Measurements from ENCODE around the gene HOXA7. TPM values are rescaled to one million over a fixed set of nuclear protein-coding genes. Genes with fewer than 3 reads are reported as not detected.
A peak's percentile ranks its signal among the peaks of the same experiment; 100 is the strongest.

HOXA7 gene
- total RNA-seq, 1 donor from 2014 or later, result 8.8 TPM

DNA sequence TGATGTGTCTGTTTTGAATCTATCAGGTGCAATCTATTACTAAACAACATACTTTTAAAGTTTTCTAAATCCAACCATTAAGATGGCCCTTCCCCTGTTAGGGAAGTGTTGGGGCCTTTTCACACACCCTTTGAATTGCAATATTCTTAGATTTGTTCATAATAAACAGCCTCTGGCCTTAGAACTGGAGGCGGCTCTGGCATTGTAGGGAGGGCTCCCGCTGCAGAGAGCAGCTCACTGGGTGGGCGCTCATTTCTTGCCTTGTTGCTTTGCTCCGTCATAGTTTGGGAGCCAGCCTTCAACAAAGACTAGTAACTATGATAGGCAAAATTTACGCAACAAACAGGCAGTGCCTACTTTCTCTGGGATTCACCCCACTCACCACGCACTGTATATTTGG lies 21.9 kb upstream of the HOXA7 start:
- H3K36me3 Mint-ChIP-seq (ENCODE audit: low read depth), result peaks cover 3% of the 10 kb centered on the region
- H3K27ac Mint-ChIP-seq (ENCODE audit: unreplicated experiment), result no peak overlapping the region
- no peak for DNase-seq (ENCODE audit: low read depth, low spot score)
- H3K27me3 Mint-ChIP-seq (ENCODE audit: low read depth), result peaks cover 95% of the 10 kb centered on the region
- H3K9me3 Mint-ChIP-seq, result no peaks in the 10 kb centered on the region
- TF ChIP-seq, protein P1, sequence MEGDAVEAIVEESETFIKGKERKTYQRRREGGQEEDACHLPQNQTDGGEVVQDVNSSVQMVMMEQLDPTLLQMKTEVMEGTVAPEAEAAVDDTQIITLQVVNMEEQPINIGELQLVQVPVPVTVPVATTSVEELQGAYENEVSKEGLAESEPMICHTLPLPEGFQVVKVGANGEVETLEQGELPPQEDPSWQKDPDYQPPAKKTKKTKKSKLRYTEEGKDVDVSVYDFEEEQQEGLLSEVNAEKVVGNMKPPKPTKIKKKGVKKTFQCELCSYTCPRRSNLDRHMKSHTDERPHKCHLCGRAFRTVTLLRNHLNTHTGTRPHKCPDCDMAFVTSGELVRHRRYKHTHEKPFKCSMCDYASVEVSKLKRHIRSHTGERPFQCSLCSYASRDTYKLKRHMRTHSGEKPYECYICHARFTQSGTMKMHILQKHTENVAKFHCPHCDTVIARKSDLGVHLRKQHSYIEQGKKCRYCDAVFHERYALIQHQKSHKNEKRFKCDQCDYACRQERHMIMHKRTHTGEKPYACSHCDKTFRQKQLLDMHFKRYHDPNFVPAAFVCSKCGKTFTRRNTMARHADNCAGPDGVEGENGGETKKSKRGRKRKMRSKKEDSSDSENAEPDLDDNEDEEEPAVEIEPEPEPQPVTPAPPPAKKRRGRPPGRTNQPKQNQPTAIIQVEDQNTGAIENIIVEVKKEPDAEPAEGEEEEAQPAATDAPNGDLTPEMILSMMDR (conservative IDR thresholded peaks at IDR 0.05), result no peak
- no peak overlapping the region for H3K4me3 Mint-ChIP-seq
- H3K4me1 Mint-ChIP-seq, result no peaks in the 10 kb centered on the region

DNA sequence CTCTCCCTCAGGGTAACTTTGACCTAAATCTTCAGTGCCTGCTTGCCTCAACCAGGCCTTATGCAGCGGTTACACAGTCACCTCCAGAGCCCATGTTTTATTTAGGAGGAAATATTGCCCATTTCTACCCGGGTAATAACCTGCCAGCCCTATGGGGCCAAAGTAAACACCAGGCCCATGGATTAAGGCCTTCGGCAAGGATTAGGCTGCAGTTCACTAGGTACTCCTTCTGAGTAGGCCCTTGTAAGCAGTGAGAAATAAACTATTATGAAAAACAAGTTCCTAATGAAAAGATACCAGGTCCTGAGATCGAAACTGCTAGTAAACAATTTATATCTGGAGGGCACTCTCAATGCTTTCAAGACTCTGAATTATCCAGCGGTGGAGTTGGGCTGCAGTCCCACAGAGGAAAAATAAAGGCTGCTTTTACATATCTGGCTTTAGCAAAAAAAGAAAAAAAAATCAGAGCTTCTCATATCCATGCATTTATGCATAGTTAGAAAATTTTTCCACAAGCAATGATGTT lies 21.4 kb upstream of the HOXA7 start:
- no peak for DNase-seq (ENCODE audit: low read depth, low spot score)
- no peak overlapping the region for H3K27ac Mint-ChIP-seq (ENCODE audit: unreplicated experiment)
- H3K4me1 Mint-ChIP-seq, result no peaks in the 10 kb centered on the region
- peaks cover 94% of the 10 kb centered on the region for H3K27me3 Mint-ChIP-seq (ENCODE audit: low read depth)
- TF ChIP-seq, protein P1 (conservative IDR thresholded peaks at IDR 0.05), result no peak
- H3K4me3 Mint-ChIP-seq, result peak overlapping the region; percentile 17
- H3K36me3 Mint-ChIP-seq (ENCODE audit: low read depth), result peaks cover 3% of the 10 kb centered on the region
- no peaks in the 10 kb centered on the region for H3K9me3 Mint-ChIP-seq

DNA sequence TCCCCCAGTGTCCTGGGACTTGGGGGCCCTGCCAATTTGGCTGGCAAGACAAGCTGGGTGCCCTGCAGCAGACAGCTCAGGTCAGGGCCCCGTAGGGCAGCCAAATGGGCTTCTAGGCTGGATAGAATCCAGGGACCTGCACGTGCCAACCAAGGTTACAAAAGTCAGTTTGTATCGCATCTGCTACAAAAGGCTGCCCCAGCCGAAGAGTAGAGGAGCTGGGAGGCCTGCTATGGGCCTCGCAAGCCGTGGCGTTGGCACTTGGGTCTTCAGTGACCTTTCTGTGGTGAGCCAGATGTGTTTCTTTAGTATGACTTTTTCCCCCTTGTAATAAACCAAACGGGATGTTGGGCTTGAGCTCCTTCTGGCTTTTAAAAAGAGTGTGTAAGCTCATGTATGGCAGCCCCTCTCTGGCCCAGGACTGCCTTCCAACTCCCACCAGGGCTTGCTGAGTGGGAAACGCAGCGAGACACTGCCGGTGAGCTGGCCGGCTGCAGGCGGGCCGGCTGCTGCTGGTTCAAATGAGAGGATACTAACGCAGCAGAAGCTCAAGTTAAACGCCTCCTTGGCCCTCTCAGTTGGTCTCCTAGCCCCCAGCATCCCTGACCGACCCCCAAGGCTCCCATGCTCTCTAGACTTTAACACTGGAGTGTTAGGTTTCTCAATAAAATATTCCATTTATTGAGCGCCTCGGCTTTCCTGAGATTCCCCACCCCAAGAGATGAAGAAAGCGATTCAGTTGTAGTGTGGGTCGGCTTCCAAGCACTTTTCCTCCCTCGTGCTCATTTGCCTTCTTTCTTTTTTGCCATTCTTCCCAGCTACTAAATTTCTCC lies 20.7 kb upstream of the HOXA7 start:
- Mint-ChIP-seq H3K27me3 (ENCODE audit: low read depth) (peaks cover 94% of the 10 kb centered on the region), H3K27ac (ENCODE audit: unreplicated experiment) (no peak overlapping the region), H3K9me3 (no peaks in the 10 kb centered on the region), H3K4me3 (peak overlapping the region; percentile 17), H3K36me3 (ENCODE audit: low read depth) (peaks cover 3% of the 10 kb centered on the region), H3K4me1 (no peaks in the 10 kb centered on the region)
- no peak for DNase-seq (ENCODE audit: low read depth, low spot score)
- TF ChIP-seq, protein P1 (conservative IDR thresholded peaks at IDR 0.05), result no peak

DNA sequence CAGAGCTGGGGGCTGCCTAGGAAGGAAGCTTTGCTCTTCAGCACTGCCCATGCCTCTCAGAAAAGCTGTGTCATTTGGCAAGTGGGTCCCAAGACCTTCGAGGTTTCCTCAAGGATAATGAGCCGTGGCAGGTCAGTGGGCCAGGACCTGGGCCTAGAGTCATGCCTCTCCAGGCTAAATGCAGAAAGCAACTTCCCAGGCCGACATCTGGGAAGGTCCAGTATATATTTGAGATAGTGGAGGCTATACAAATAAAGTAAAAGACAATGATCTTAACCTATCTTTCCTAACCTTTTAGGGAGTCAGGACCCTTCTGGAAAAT lies 20.0 kb upstream of the HOXA7 start:
- no peak overlapping the region for H3K27ac Mint-ChIP-seq (ENCODE audit: unreplicated experiment)
- peaks cover 94% of the 10 kb centered on the region for H3K27me3 Mint-ChIP-seq (ENCODE audit: low read depth)
- H3K4me1 Mint-ChIP-seq, result peaks cover 6% of the 10 kb centered on the region
- no peaks in the 10 kb centered on the region for H3K9me3 Mint-ChIP-seq
- H3K4me3 Mint-ChIP-seq, result no peak overlapping the region
- DNase-seq (ENCODE audit: low read depth, low spot score), result no peak
- peaks cover 5% of the 10 kb centered on the region for H3K36me3 Mint-ChIP-seq (ENCODE audit: low read depth)
- TF ChIP-seq, protein P1 (conservative IDR thresholded peaks at IDR 0.05), result no peak

DNA sequence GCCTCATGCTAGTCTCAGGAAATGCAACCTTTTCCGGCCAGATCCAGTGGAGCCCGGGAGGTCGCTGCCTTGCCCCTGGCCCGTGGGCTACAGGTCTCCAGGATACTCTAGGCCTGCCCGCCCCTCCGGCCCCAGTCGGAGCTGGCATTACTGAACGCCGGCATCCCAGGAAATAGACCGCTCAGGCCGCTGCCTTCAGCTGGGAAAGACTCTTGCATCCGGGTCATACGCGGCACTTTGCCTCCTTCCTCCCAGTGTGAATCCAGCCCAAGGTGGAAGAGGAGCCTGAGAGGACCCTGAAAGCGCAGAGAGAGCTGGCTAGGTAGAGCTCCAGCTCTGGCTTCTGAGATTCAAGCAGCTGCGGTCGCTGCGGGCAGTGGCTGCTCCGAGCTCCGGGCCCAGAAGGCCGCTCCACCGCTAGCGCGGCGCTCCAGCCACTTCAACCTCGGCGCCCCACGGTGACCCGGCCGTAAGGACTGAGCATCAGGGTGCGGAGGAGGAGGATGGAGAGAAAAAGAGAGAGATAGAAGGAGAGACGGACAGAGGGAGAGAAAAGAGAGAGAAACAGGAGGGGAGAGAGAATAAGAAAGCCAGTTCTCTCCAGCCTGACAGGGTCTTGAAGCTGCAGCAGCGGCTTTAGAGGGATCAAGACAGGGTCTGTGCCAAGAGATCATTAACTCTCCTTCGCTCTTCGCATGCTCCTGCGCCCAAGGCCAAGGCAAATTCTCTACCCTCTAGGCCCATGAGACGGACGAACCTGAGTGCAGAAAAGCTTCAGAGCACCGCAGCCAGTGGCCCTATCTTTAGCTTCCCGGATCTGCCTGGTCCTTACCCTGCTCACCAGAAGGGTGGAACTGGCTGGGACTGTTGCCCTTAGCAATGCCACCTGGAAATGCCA lies 19.4 kb upstream of the HOXA7 start:
- H3K27ac Mint-ChIP-seq (ENCODE audit: unreplicated experiment), result no peak overlapping the region
- H3K9me3 Mint-ChIP-seq, result no peaks in the 10 kb centered on the region
- no peak overlapping the region for H3K4me3 Mint-ChIP-seq
- DNase-seq (ENCODE audit: low read depth, low spot score), result no peak
- TF ChIP-seq, protein P1 (conservative IDR thresholded peaks at IDR 0.05), result no peak
- H3K4me1 Mint-ChIP-seq, result peaks cover 8% of the 10 kb centered on the region
- peaks cover 5% of the 10 kb centered on the region for H3K36me3 Mint-ChIP-seq (ENCODE audit: low read depth)
- peaks cover 94% of the 10 kb centered on the region for H3K27me3 Mint-ChIP-seq (ENCODE audit: low read depth)

All from neural crest cell (in vitro differentiated cells).